Fibroblast of lung (primary cell): ENCODE data around the gene NSG2. TPM values are rescaled to one million over a fixed set of nuclear protein-coding genes. Genes with fewer than 3 reads are reported as not detected.

ENCODE experiments used
- DNase-seq, 2 donors: peaks; one replicate each; pipeline versions ENCODE4 v3.0.0 to v3.0.0-alpha.2; 2010; ENCODE audit warnings: low read depth in 2 of 2
- H2AFZ ChIP-seq: 2 replicates; pipeline ENCODE4 v1.5.1; 2012; ENCODE audit warnings: low read length, control low read depth, inconsistent platforms
- H3K27ac ChIP-seq: 2 replicates; pipeline ENCODE4 v1.5.1; 2011; ENCODE audit warnings: low read length, control low read depth; ENCODE audit not compliant: insufficient read depth
- H3K27me3 ChIP-seq: 2 replicates; pipeline ENCODE4 v1.5.1; 2011; ENCODE audit warnings: mild to moderate bottlenecking, low read length; ENCODE audit not compliant: control insufficient read depth, insufficient read depth
- H3K36me3 ChIP-seq: 2 replicates; pipeline ENCODE4 v1.5.1; 2011; ENCODE audit warnings: low read length; ENCODE audit not compliant: control insufficient read depth, insufficient read depth
- H3K4me1 ChIP-seq: 2 replicates; pipeline ENCODE4 v1.5.1; 2011; ENCODE audit warnings: low read length; ENCODE audit not compliant: control insufficient read depth, insufficient read depth; ENCODE audit errors: extremely low read depth
- H3K4me2 ChIP-seq: 2 replicates; pipeline ENCODE4 v1.5.1; 2011; ENCODE audit warnings: low read length, control low read depth; ENCODE audit not compliant: insufficient read depth; ENCODE audit errors: extremely low read depth
- H3K4me3 ChIP-seq, 4 experiments: fragments of 200-600 bp in 1 of 4; sonication (generic) in 1 of 4; replicated peaks in 1 of 4; 2 replicates each; pipeline ENCODE4 v1.5.1; 2011 to 2016; ENCODE audit warnings: low read length in 4 of 4, low read depth in 3 of 4, mild to moderate bottlenecking in 3 of 4, control low read depth in 2 of 4, inconsistent platforms in 1 of 4, mixed read lengths in 1 of 4; ENCODE audit not compliant: insufficient read depth in 1 of 4; ENCODE audit errors: control extremely low read depth in 1 of 4
- H3K79me2 ChIP-seq: 2 replicates; pipeline ENCODE4 v1.5.1; 2012; ENCODE audit warnings: mild to moderate bottlenecking, low read length, inconsistent platforms; ENCODE audit not compliant: control insufficient read depth, insufficient read depth
- H3K9ac ChIP-seq: 2 replicates; pipeline ENCODE4 v1.5.1; 2011; ENCODE audit warnings: mild to moderate bottlenecking, low read length, control low read depth; ENCODE audit not compliant: insufficient read depth
- H3K9me3 ChIP-seq: 2 replicates; pipeline ENCODE4 v1.5.1; 2012; ENCODE audit warnings: low read depth, low read length; ENCODE audit not compliant: control insufficient read depth, insufficient read depth
- H4K20me1 ChIP-seq: 2 replicates; pipeline ENCODE4 v1.5.1; 2011; ENCODE audit warnings: low read length; ENCODE audit not compliant: control insufficient read depth, insufficient read depth; ENCODE audit errors: extremely low read depth
- CTCF ChIP-seq, 2 donors: IDR thresholded peaks in 1 of 2; conservative IDR thresholded peaks in 1 of 2; 1 replicate in 1 of 2; 2 replicates in 1 of 2; pipeline ENCODE4 v1.5.1; 2011 to 2012; ENCODE audit warnings: low read length in 2 of 2, control low read depth in 1 of 2, inconsistent platforms in 1 of 2, low read depth in 1 of 2, mild to moderate bottlenecking in 1 of 2
- EZH2 ChIP-seq: IDR thresholded peaks from 2 replicates; pipeline ENCODE4 v1.5.1; 2012; ENCODE audit warnings: low read length, control low read depth, mild to moderate bottlenecking; ENCODE audit errors: missing control alignments
- polyA plus RNA-seq, 2 donors: library from polyadenylated mRNA; depleted of rRNA in 1 of 2; stranded (reverse) in 1 of 2; unstranded in 1 of 2; fragments of >200 nt; gene quantifications; 2 replicates each; pipeline ENCODE4 v1.2.1, GENCODE V29; 2011 to 2012; ENCODE audit warnings: missing spikeins in 1 of 2
- total RNA-seq: library from RNA; depleted of rRNA; stranded (reverse); fragments of >200 nt; gene quantifications from 2 replicates; pipeline ENCODE4 v1.2.1, GENCODE V29; 2014

Gene NSG2
- total and polyA plus RNA-seq, 2 donors (not counting 1 experiment from before 2014, with no cell fraction given), result not detected

GRCh38 chr5:174157048-174157447 is 111.5 kb downstream of the NSG2 start:
- no peak for TF ChIP-seq EZH2
- no peak for TF ChIP-seq CTCF (conservative IDR thresholded peaks at IDR 0.05 in 1 of 2, IDR thresholded peaks at IDR 0.05 in 1 of 2; ENCODE audit: low read depth in 1 of 2, low read length in 2 of 2)
- no peak overlapping the region for H3K4me3 ChIP-seq

More at GRCh38 chr5:174157048-174157447, 111.5 kb downstream of the NSG2 start:
- Histone ChIP-seq H3K9ac (no peak overlapping the region), H3K79me2 (no peaks in the 10 kb centered on the region), H4K20me1 (no peaks in the 10 kb centered on the region), H3K4me1 (no peaks in the 10 kb centered on the region), H3K27me3 (no peaks in the 10 kb centered on the region), H3K27ac (no peak overlapping the region), H2AFZ (no peak overlapping the region), H3K9me3 (no peaks in the 10 kb centered on the region), H3K4me2 (no peak overlapping the region), H3K36me3 (no peaks in the 10 kb centered on the region)
- no peak for DNase-seq

Other genes starting within 250 kb of the NSG2 start
- gene CPEB4, start 157.4 kb upstream of the NSG2 start, total RNA-seq, result 17.2 and 23.6 TPM in 2 replicates
- 13.4 and 19.9 TPM in 2 replicates for gene CPEB4, start 157.4 kb upstream of the NSG2 start, polyA plus RNA-seq
- gene C5orf47, start 56.5 kb upstream of the NSG2 start, total RNA-seq, result not detected in 2 replicates
- gene C5orf47, start 56.5 kb upstream of the NSG2 start, polyA plus RNA-seq, result not detected in 2 replicates